ENCODE measurements around the gene PRRX1.

Gene PRRX1

DNA sequence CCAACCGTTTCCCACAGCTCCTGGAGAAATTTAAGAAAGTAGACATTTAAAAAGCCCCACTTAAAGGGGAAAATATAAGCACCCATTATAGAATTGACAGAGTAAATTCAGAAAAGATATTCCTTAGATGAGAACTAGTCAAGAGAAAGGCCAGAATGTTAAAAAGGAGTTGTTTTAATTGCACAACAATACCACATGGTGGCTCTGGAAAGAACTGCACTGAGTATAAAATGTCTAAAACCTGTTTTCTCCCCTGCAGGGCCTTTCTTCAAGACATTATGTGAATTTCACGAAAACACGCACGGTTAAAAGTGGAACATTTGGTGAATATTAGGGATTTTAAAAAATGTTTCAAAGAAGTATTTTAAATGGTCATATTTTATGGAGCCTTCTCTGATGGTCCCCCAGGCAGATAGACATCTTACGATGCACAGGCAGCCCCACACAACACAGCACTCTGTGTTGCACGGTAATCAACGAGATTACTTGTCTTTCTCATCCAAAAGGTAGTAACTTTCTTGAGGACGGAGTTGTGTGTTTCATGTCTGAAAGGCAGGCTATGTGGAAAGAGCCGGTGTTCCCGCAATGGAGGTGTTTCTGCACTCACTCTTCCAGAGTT lies 101.9 kb downstream of the PRRX1 start:
- peak; percentile 54 for DNase-seq (ENCODE audit: low read depth, low spot score)

- peak; percentile 10 for DNase-seq (ENCODE audit: low read depth, low spot score)
Measured at GRCh38 chr1:170768929-170769328, 105.0 kb downstream of the PRRX1 start.

DNA sequence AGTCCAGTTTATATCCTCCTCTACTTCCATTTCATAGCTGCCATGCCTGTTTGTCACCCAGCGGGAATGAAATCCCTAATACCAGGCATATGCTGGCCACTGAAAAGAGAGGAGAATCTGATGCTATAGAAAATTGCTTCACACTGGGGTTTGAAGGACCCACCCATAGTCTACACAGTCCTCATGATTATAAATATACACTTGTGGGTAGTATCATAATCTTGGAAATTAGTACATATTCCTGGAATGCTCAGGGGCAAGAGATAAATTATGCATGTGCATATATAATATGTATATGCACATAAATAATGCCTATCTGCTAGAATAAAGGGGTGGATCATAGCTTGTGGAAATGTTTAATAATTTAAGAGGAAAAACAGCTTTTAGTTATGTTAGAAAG lies 105.8 kb downstream of the PRRX1 start:
- DNase-seq (ENCODE audit: low read depth, low spot score), result no peak

DNA sequence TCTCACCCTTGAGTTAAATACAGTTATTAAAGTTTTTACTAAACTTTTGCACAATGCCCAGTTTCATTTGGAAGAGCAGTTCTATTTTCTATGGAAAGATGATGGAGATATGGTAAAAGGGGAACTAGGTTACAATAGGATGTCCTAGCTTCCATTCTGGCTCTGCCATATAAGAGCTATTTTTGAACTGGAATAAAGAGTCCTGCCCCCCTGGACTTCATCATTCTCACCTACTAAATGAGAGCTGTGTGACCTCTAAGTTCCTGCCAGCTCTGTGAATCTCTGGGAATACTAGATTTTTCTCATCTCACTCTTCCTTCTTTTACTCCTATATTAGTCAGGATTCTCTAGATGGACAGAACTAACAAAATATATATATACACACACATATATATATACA lies 106.3 kb downstream of the PRRX1 start:
- DNase-seq (ENCODE audit: low read depth, low spot score), result no peak

GRCh38 chr1:170776252-170776651 lies 112.3 kb downstream of the PRRX1 start:
- DNase-seq (ENCODE audit: low read depth, low spot score), result no peak

DNA sequence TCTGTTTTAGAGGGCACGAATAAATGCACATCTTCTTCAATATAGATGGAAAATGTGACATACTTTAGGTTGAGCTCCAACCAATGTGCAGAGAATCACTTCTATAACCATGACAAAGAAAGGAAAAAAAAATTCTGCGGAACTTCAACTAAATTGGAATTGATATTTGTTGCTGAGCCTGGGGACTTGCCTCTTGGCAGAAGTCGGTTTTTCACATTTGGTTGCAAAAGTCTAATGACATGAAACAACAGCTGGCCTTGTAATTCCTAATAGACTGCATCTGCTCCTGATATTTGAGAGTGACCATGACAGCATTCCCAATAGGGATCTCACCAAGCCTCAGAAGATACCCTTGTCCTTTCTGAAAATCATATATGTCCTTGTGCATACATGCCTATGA lies 112.8 kb downstream of the PRRX1 start:
- DNase-seq (ENCODE audit: low read depth, low spot score), result no peak
